Vagina (tissue), 2 donors: Measurements from ENCODE around the gene ADAMTS2. TPM values are rescaled to one million over a fixed set of nuclear protein-coding genes. Genes with fewer than 3 reads are reported as not detected.

Source experiments
- DNase-seq, 2 donors: peaks; one replicate each; pipeline ENCODE4 v3.0.0-alpha.2; 2017; ENCODE audit errors: extremely low spot score in 2 of 2
- H3K27ac ChIP-seq: fragments of 200-600 bp; sonication (generic); one replicate; pipeline ENCODE4 v1.5.1; 2019
- H3K27me3 ChIP-seq: fragments of 200-600 bp; sonication (generic); one replicate; pipeline ENCODE4 v1.5.1; 2019
- H3K36me3 ChIP-seq, 2 donors: fragments of 200-600 bp; sonication (generic); one replicate each; pipeline ENCODE4 v1.5.1; 2017 to 2019
- H3K4me1 ChIP-seq: fragments of 200-600 bp; sonication (generic); one replicate; pipeline ENCODE4 v1.5.1; 2019
- H3K4me3 ChIP-seq, 2 donors: fragments of 200-600 bp; sonication (generic); 1 replicate in 1 of 2; 2 replicates in 1 of 2; pipeline ENCODE4 v1.5.1; 2016 to 2019
- H3K9me3 ChIP-seq: fragments of 200-600 bp; sonication (generic); one replicate; pipeline ENCODE4 v1.5.1; 2019
- CTCF ChIP-seq, 3 experiments: fragments of 450-650 bp in 2 of 3; fragments of 200-600 bp in 1 of 3; sonication (generic) in 1 of 3; IDR thresholded peaks; one replicate each; pipeline ENCODE4 v1.5.1; 2017 to 2019; ENCODE audit warnings: antibody characterized with exemption in 3 of 3, mild to moderate bottlenecking in 2 of 3, moderate library complexity in 2 of 3
- POLR2A ChIP-seq, 2 donors: fragments of 450-650 bp; IDR thresholded peaks; one replicate each; pipeline ENCODE4 v1.6.1; 2017; ENCODE audit warnings: antibody characterized with exemption in 2 of 2, mild to moderate bottlenecking in 2 of 2, moderate library complexity in 2 of 2
- POLR2AphosphoS5 ChIP-seq, 2 donors: sonication (generic); formaldehyde crosslinking; IDR thresholded peaks; one replicate each; pipeline ENCODE4 v1.9.0; 2017; ENCODE audit warnings: antibody characterized with exemption in 2 of 2, mild to moderate bottlenecking in 2 of 2, low read depth in 1 of 2; ENCODE audit not compliant: insufficient read depth in 1 of 2
- intact Hi-C: fragments of 100-400 bp; cut with DNase I; formaldehyde crosslinking; loops from one replicate; pipeline ENCODE4 v1.15.1; 2023
- total RNA-seq: library from RNA; depleted of rRNA; stranded (reverse); fragments of >200 nt; gene quantifications from one replicate; pipeline ENCODE4 v1.2.3, GENCODE V29; 2016

The ADAMTS2 gene
- total RNA-seq, 1 donor from 2014 or later = 17.4 TPM

GRCh38 chr5:179143446-179143845 lies 201.8 kb downstream of the ADAMTS2 start:
- TF ChIP-seq POLR2A (IDR thresholded peaks at IDR 0.05) (no peak), CTCF (IDR thresholded peaks at IDR 0.05) (no peak), POLR2AphosphoS5 (IDR thresholded peaks at IDR 0.05; ENCODE audit: insufficient read depth in 1 of 2, low read depth in 1 of 2) (no peak)
- DNase-seq = no peak
- no peaks in the 10 kb centered on the region for H3K4me1 ChIP-seq
- no peaks in the 10 kb centered on the region for H3K9me3 ChIP-seq
- no peaks in the 10 kb centered on the region for H3K27me3 ChIP-seq
- no peak overlapping the region for H3K27ac ChIP-seq
- no peak overlapping the region for H3K4me3 ChIP-seq
- intact Hi-C loops = no loop called here
- no peaks in the 10 kb centered on the region for H3K36me3 ChIP-seq

GRCh38 chr5:179142434-179143198 lies 202.6 kb downstream of the ADAMTS2 start:
- intact Hi-C loops = no loop called here
- Histone ChIP-seq H3K9me3 (no peaks in the 10 kb centered on the region), H3K27me3 (no peaks in the 10 kb centered on the region), H3K4me1 (no peaks in the 10 kb centered on the region), H3K4me3 (no peak overlapping the region), H3K27ac (no peak overlapping the region), H3K36me3 (no peaks in the 10 kb centered on the region)
- TF ChIP-seq POLR2AphosphoS5 (IDR thresholded peaks at IDR 0.05; ENCODE audit: insufficient read depth in 1 of 2, low read depth in 1 of 2) = no peak
- TF ChIP-seq CTCF (IDR thresholded peaks at IDR 0.05) = no peak
- TF ChIP-seq POLR2A (IDR thresholded peaks at IDR 0.05) = no peak
- no peak for DNase-seq

GRCh38 chr5:179141867-179142266 lies 203.4 kb downstream of the ADAMTS2 start:
- Histone ChIP-seq H3K9me3 (no peaks in the 10 kb centered on the region), H3K27me3 (no peaks in the 10 kb centered on the region), H3K36me3 (no peaks in the 10 kb centered on the region), H3K4me3 (no peak overlapping the region), H3K4me1 (no peaks in the 10 kb centered on the region), H3K27ac (no peak overlapping the region)
- intact Hi-C loops = no loop called here
- no peak for DNase-seq
- TF ChIP-seq POLR2AphosphoS5 (IDR thresholded peaks at IDR 0.05; ENCODE audit: insufficient read depth in 1 of 2, low read depth in 1 of 2) (no peak), POLR2A (IDR thresholded peaks at IDR 0.05) (no peak), CTCF (IDR thresholded peaks at IDR 0.05) (no peak)

- no peak for DNase-seq
- Histone ChIP-seq H3K36me3 (no peaks in the 10 kb centered on the region), H3K4me3 (no peak overlapping the region), H3K9me3 (no peaks in the 10 kb centered on the region), H3K27me3 (no peaks in the 10 kb centered on the region), H3K27ac (no peak overlapping the region), H3K4me1 (no peaks in the 10 kb centered on the region)
- TF ChIP-seq CTCF (IDR thresholded peaks at IDR 0.05) (no peak), POLR2A (IDR thresholded peaks at IDR 0.05) (no peak), POLR2AphosphoS5 (IDR thresholded peaks at IDR 0.05; ENCODE audit: insufficient read depth in 1 of 2, low read depth in 1 of 2) (no peak)
- intact Hi-C loops = no loop called here
Measured at GRCh38 chr5:179140293-179140692, 205.0 kb downstream of the ADAMTS2 start.

GRCh38 chr5:179139936-179140235 lies 205.4 kb downstream of the ADAMTS2 start:
- intact Hi-C loops = no loop called here
- Histone ChIP-seq H3K27me3 (no peaks in the 10 kb centered on the region), H3K36me3 (no peaks in the 10 kb centered on the region), H3K9me3 (no peaks in the 10 kb centered on the region), H3K4me1 (no peaks in the 10 kb centered on the region), H3K27ac (no peak overlapping the region), H3K4me3 (no peak overlapping the region)
- DNase-seq = no peak
- TF ChIP-seq CTCF (IDR thresholded peaks at IDR 0.05) = no peak
- TF ChIP-seq POLR2AphosphoS5 (IDR thresholded peaks at IDR 0.05; ENCODE audit: insufficient read depth in 1 of 2, low read depth in 1 of 2) = no peak
- no peak for TF ChIP-seq POLR2A (IDR thresholded peaks at IDR 0.05)
